ENCODE measurements around the gene BDKRB2.

BDKRB2 gene

DNA sequence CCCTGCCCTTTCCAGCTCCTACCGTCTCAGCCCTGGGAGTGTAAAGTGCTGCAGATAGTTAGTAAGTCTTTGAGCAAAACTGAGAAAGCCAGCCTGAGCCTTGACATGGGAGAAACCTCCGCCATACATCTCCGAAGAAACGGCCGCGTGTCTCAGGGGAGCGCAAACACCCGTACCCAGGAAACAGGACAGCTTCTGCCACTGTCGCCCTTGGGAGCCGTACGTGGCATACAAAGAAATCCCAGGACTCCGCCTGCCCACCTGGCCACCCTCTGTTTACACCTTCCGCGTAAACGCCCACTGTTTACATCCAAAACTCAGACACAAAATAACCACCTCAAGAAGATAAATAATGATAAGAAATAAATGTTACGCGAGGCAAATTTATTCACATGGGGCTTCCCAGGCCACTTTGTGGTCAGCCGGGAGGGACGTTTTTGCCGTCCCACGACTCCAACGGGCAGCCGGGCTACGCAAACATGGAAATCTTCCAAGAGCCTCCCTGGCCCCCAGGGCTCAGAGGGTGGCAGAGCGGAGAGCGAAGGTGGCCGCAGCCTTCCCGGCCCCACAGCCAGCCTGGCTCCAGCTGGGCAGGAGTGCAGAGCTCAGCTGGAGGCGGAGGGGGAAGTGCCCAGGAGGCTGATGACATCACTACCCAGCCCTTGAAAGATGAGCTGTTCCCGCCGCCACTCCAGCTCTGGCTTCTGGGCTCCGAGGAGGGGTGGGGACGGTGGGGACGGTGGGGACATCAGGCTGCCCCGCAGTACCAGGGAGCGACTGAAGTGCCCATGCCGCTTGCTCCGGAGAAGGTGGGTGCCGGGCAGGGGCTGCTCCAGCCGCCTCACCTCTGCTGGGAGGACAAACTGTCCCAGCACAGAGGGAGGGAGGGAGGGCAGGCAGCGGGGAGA is at the start of gene BDKRB2:
Gene BDKRB2, plus strand, starts transcription at position 689 of the 908 bp plus-strand sequence. CDS start 32,269 bp downstream, outside the sequence.
- DNase-seq (ENCODE audit: low spot score): no peak

GRCh38 chr14:96154900-96155299 is 49.7 kb upstream of the BDKRB2 start:
- no peak for DNase-seq (ENCODE audit: low spot score)

GRCh38 chr14:96156804-96157760 is 47.6 kb upstream of the BDKRB2 start:
- no peak for DNase-seq (ENCODE audit: low spot score)

DNA sequence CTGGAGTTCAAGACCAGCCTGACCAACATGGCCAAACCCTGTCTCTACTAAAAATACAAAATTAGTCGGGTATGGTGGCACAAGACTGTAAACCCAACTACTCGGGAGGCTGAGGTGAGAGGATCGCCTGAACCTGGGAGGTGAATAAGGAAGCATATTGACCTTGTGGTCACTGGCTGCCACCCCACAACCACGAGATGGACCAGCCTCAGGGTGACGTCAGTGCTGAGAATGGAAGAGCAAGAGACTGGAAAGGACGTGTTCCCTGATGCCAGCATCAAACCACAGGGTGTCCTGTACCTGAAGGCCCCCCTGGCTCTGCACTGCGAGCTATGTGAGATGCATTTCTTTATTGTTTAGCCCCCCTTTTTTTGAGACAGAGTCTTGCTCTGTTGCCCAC is 45.9 kb upstream of the BDKRB2 start:
- no peak for DNase-seq (ENCODE audit: low spot score)

GRCh38 chr14:96160076-96160912 is 44.3 kb upstream of the BDKRB2 start:
- no peak for DNase-seq (ENCODE audit: low spot score)

DNA sequence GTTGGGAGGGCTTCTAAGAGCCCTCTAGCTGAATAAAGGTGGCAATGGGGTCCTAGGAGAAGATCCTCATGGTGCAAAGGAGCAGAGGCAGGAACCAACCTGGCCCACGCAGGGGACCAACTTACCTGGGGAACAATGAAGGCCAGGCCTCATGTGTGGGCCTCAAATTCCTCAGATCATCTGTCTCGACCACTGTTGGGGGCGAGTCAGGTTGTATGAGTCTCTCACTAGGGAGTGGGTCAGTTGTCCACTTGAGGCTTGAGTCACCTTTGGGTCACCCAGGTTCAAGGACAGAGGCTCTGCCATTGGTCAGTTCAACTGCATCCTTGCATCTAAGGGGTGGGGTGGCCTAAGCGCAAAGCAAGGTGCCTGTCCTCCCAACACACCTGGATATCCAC is 43.7 kb upstream of the BDKRB2 start:
- no peak for DNase-seq (ENCODE audit: low spot score)

GRCh38 chr14:96161636-96162035 is 43.0 kb upstream of the BDKRB2 start:
- no peak for DNase-seq (ENCODE audit: low spot score)

GRCh38 chr14:96162265-96162664 is 42.4 kb upstream of the BDKRB2 start:
- DNase-seq (ENCODE audit: low spot score): no peak

DNA sequence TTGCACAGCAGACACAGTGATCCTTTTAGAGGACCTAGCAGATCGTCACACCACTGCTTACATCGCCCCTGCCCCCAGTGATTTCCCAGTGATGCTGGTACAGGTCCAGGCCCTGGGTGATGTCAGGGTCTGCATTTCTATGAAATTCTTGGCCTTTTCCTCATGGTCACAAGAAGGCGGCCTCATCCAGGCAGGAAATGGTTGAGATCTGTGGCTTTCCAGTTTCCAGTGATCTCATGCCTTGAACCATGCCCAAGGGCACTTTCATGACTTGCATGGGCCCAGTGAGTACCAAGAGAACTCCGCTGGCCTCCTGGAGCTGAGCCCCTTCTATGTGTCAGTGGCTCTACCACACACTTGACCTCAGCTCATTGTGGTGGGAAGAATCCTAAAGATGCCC is 41.9 kb upstream of the BDKRB2 start:
- no peak for DNase-seq (ENCODE audit: low spot score)

- DNase-seq (ENCODE audit: low spot score): no peak
Observed at GRCh38 chr14:96164861-96165490, 39.7 kb upstream of the BDKRB2 start.

GRCh38 chr14:96165493-96166436 is 38.9 kb upstream of the BDKRB2 start:
- no peak for DNase-seq (ENCODE audit: low spot score)

GRCh38 chr14:96166461-96167223 is 38.0 kb upstream of the BDKRB2 start:
- DNase-seq (ENCODE audit: low spot score): no peak

- DNase-seq (ENCODE audit: low spot score): no peak
Observed at GRCh38 chr14:96167224-96168148, 37.2 kb upstream of the BDKRB2 start.

- no peak for DNase-seq (ENCODE audit: low spot score)
Observed at GRCh38 chr14:96168581-96168980, 36.1 kb upstream of the BDKRB2 start.

- no peak for DNase-seq (ENCODE audit: low spot score)
Observed at GRCh38 chr14:96170961-96171592, 33.6 kb upstream of the BDKRB2 start.

DNA sequence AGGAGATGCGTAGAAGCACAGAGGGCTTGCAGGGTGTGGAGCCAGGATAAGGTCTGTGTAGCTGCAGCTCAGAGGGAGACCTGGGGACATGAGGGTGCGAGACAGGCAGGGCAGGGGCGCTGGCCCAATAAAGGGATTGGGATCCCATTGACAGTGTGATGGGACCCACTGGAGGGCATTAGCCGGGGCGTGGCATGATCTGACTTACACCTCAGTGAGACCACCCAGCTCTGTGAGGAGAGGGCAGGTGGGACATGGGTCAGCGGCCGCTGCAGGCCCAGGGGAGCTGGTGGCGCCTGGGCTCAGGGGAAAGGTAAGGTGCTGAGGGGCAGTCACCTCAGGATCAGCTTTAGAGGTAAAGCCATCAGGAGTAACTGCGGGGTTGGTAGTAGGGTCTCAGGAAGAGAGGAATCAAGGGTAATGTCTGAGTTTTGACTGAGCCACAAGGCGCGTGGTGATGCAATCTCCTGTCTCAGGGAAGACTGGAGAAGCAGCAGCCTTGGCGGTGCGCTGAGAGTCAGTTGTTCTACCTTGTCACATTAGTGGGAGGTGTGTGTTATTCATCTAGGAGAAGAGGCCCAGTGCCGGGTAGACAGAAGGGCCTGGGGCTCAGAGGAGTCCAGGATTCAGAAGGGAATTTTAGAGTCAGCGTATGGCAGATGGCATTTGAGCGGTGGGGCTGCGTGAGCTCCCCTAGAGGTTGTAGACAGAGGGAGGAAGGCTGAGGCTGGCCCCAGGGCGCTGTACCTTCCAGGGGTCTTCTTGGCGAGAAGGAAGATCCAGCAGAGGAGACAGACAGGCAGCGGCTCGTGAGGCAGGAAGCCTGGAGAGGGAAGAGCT is 30.8 kb upstream of the BDKRB2 start:
- DNase-seq (ENCODE audit: low spot score): no peak

DNA sequence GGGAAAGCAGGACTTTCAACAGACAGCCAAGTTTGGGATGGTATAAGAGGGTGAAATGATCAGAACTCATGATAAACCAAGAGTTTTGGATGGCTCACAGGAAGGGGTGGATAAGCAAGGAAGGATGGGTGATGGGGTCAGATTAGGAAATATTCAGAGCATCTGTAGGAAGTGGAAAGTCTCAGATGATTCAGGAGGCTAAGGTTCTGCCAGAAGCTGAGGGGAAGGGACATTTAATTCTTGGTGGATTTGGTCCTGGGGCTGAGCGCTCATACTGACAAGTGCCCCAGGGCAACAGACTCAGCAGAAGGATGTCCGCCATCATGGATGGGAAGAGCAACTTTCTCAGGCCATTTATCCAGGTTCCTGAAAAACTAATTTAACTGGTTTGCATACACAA is 28.4 kb upstream of the BDKRB2 start:
- DNase-seq (ENCODE audit: low spot score): no peak

All from pons (tissue), 1 donor.